Loucy (cell line): Measurements from ENCODE around the gene KIRREL3.

Source experiments
- CTCF ChIP-seq: fragments of 200-600 bp; sonication (generic); conservative IDR thresholded peaks from 2 replicates; pipeline ENCODE4 v1.5.1; 2014; ENCODE audit warnings: mild to moderate bottlenecking, antibody characterized with exemption, low read length
- EZH2phosphoT487 ChIP-seq: fragments of 200-600 bp; IDR thresholded peaks from 2 replicates; pipeline ENCODE4 v1.6.1; 2018; ENCODE audit warnings: antibody characterized with exemption, mild to moderate bottlenecking, moderate library complexity, borderline replicate concordance

- TF ChIP-seq CTCF (no peak), EZH2phosphoT487 (no peak)
Observed at GRCh38 chr11:126832387-126832786, 168.2 kb downstream of the KIRREL3 start.
